Left lobe of liver (tissue), 2 donors: ENCODE results near the gene TBCD. TPM values are rescaled to one million over a fixed set of nuclear protein-coding genes. Genes with fewer than 3 reads are reported as not detected.

Experiments
- ATAC-seq: fragments of 200-7000 bp; cut with Tn5 transposase; one replicate; pipeline ENCODE4 v1.9.1; 2020; ENCODE audit warnings: mild to moderate bottlenecking, moderate library complexity
- DNase-seq: peaks from one replicate; pipeline ENCODE4 v3.0.0-alpha.2; 2020; ENCODE audit warnings: low spot score
- total RNA-seq: library from RNA; stranded (reverse); gene quantifications from one replicate; pipeline ENCODE4 v1.2.1, GENCODE V29; 2021
- donor health status: DM: no; HTN: no; CAD: no; lungs with moderate emphysema.
- donor health status: DM: no; HTN: yes; CAD: no.

Gene TBCD
- total RNA-seq, 1 donor from 2014 or later = 46.2 TPM

GRCh38 chr17:82830249-82830661 is 78.4 kb downstream of the TBCD start:
- DNase-seq = no peak
- ATAC-seq = peak; percentile 20

DNA sequence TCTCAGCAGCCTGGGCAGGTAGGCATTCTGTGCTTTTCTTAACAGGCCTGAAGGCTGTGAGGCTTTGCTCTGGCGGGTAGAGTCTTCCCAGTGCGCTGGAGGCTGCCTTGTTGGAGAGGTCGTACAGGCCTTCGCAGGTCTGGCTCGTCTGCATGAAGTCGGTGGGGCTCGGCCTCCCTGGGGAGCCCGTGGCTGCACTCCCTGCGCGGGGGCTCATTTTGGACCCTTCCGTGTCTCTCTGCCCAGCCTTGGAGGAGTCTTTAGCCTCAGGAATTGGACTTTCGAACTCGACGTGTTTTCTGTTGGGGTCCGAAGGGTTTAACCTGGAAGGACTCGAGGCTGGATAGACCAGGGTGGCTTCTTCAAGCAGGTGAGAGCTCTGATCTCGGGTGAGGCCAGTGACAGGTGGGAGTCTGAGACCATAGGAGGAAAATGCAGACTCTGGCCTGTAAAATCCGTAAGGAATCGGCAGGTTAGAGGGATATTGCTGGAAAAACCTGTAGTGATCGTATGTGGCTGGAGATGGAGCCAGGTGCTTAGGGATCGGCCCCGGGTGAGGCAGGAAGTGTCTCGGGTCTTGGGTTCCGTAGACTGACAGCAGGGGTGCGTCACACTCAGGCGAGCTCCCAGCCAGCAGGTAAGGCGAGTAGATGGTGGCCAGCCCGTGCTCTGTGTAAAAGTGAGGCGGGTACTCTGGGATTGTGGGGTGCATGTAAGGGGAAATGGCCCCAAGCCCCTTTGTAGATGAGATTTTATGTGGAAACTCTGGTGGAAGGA is 79.4 kb downstream of the TBCD start:
- no peak for DNase-seq
- ATAC-seq = no peak

DNA sequence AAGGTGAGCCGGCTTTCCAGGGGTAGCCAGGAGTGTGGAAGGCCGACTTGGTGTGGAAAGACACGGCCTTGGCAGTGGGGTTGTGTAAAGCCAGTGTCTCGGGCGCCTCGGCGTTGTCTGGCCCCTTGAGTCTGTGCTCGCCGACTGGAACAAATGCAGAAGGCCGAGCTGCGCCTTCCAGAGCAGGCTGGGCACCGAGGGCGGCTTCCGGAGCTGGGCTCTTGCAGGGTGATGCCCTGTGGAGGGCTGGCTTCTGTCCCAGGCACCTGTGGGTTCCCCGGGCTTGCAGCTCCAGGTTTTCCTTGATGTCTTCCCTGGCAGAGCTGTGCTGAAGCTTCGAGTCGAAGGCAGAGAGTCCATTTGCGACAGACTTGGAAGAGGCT is 79.9 kb downstream of the TBCD start:
- DNase-seq (no peak), ATAC-seq (no peak)

- no peak for DNase-seq
- ATAC-seq = no peak
Measured at GRCh38 chr17:82832411-82832810, 80.5 kb downstream of the TBCD start.

- no peak for ATAC-seq
Measured at GRCh38 chr17:82832881-82833475, 81.1 kb downstream of the TBCD start.

GRCh38 chr17:82835122-82835521 is 83.3 kb downstream of the TBCD start:
- no peak for ATAC-seq
- DNase-seq = no peak

More at GRCh38 chr17:82832881-82833475, 81.1 kb downstream of the TBCD start:
- no peak for DNase-seq

DNA sequence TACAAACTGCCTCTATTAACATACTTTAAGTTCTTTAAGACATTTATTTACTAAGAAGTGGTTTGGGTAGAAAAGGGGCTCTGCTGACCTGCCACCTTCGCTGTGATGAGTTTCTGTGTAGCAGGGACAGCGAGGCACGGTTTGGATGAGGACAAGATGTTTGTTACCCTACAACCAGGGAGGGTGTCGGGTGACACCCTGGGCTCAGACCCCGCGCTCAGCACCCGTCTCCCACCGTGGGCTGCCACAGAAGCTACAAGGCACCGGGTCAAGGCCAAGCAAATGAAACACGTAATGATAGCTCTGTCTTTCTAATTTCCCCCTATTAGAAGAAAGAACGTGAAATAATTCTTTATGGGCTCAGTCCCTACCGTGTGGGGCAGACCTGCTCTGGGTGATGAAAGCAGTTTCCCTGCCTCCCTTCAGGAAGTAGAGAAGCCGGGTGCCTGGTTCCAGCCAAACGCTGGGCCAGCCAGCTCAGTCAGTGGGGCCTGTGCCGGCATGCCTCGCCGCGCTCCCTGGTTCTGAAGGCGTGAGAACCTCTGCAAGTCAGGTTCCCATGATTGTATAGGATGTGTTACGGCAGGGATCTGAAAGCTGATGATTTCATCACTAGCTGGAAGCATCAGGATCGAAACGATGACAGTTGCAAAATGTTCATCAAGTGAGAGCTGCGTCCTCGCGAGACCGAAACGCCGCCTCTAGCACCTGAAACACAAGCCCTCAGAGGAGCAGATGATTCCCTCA is 84.1 kb downstream of the TBCD start:
- DNase-seq = no peak
- ATAC-seq = no peak

DNA sequence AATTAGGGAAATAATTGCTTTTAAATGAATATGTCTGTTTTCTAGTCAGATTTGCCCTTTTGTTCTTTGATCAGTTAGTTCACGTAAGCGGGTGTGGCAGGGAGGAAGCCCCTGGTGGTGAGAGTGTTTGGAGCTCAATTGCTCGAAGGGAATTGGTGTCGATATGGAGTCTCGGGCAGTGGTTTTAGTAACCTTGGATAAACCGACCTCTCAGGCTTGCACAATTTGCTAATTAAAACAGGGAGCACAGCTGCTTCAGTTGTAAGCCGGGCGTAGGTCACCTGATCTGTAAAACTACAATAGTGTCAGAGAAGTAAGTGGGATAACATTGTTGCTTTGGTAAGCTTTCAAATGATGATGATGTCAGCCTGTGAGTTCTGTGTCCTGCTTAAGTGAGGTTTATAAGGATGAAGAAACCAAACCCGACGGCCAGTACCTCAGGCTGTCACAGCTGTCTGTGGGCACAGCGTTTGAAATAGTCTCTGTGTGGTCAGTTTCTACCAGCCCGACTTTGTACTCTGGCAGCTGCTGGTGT is 85.0 kb downstream of the TBCD start:
- DNase-seq (no peak), ATAC-seq (peak; percentile 72)

DNA sequence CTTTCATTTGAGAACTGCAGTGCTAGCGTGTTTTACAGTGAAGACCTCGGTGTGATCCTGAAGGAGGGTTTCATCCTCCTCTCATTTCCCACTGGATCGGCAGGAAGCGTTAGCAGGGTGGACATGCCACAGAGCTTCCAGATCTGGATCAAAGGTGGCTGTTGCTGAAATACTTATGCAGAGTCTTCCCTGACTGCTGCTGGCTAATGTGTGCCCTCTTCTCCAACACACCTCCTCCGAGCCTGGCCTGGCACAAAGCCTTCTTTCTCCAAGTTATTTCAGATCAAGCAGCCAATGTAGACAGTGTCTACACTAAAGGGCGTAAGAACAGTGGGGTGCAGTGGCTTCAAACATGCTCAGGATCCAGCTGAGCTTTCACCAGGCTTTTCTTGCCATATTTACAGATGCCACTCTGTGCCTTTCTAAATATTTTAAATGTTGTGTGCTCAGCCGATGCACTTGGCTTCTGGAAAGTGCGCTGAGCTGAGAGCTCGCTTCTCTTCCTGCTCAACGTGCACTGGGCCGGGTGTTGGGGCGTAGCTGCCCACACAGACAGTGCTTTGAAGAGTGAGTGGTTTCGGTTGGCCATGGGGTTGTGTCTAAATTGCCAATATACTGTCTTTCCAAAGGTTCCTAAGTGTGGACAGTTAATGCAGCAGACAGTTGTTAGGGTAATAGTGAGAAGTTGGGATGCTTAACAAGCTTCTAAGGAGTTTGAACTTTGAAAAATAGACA is 85.9 kb downstream of the TBCD start:
- DNase-seq = no peak
- peak; percentile 75 for ATAC-seq

GRCh38 chr17:82838386-82839063 is 86.7 kb downstream of the TBCD start:
- DNase-seq (peak; percentile 90), ATAC-seq (peak; percentile 75)

DNA sequence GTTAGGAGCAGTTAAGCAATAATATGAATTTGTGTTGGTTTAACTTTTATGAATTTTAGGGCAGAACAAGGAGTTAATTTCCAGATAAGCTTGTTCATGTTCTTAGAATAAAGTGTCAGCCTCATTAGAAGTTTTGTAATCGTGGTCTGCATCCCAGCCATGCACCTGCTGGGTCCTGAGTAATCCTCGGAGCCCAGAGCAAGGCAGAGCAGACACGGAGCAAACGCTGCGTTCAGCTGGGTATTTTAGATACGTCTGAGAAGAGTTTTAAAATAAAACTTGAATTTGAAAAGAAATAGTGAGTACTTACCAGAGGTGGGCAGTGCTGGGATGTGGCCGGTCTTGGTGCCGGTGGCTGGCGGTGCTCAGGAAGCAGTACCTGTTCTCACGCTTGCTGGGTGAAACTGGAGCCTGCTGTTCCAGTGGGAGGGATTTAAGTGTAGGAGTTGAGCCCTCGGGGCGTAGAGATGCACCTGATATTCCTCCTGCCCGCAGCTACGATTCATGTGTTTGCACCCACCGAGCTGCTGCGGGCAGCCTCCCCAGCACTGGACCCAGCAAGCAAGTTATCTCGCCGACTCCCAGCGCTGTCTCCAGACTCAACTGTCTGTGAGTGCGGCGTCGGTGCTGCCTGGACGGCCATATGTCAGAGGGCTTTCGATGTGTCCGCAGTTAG is 87.9 kb downstream of the TBCD start, which contains the start of gene ZNF750:
Gene ZNF750 (minus strand): TSS at position 406 of the 676 bp plus-strand sequence. CDS start 7,568 bp downstream, outside the sequence.
- no peak for ATAC-seq

GRCh38 chr17:82840431-82840831 is 88.6 kb downstream of the TBCD start:
- ATAC-seq = no peak
- DNase-seq = no peak

More for the DNA sequence above, 87.9 kb downstream of the TBCD start, which contains the start of gene ZNF750:
- DNase-seq = no peak

- DNase-seq = no peak
- ATAC-seq = no peak
Measured at GRCh38 chr17:82841921-82842596, 90.2 kb downstream of the TBCD start.

GRCh38 chr17:82843904-82844680 is 92.2 kb downstream of the TBCD start:
- DNase-seq = no peak
- ATAC-seq = no peak

- ATAC-seq = no peak
- DNase-seq = no peak
Measured at GRCh38 chr17:82844796-82845162, 92.9 kb downstream of the TBCD start.

DNA sequence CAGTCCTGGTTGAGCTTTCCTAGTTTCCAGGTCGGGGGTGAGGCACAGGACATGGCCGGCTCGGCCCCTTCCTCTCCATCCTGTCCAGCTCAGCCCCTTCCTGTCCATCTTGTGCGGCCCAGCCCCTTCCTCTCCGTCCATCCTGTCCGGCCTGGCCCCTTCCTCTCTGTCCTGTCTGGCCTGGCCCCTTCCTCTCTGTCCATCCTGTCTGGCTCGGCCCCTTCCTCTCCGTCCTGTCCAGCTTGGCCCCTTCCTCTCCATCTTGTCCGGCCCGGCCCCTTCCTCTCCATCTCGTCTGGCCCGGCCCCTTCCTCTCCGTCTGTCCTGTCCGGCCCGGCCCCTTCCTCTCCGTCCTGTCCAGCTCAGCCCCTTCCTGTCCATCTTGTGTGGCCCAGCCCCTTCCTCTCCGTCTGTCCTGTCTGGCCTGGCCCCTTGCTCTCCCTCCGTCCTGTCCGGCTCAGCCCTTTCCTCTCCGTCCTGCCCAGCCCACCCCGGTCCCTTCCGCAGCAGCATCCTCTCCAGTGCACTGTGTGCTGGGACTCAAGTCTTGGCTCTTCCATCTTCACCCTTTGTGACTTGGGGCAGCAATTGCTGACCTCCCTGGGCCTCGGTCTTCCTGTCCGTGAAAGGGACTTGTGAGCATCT is 93.4 kb downstream of the TBCD start:
- DNase-seq = no peak
- peak; percentile 67 for ATAC-seq

DNA sequence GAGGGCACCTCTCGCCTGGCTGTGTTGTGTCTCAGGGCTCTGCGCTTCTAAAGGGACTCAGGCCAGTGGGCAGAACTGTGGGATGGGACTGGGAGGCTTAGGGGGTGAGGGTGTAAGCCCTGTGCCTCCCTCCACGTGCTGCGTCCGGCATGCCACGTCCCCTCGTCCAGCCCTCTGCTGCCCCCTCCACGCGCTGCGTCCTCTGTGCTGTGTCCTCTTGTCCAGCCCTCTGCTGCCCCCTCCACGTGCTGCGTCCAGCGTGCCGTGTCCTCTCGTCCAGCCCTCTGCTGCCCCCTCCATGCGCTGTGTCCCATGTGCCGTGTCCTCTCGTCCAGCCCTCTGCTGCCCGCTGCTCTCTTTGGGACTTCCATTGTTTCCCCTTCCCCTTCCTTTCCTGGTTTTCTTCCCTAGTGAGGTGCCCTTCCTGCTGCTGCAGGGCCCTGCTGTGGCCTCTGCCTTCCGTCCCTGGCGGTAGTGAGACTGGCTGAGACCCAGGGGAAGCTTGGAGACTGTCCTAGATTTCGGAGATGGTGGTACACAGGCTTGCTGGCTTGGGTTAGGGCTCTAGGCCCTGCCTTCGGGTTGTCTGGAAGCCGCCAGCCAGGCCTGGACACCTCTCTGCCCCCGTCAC is 94.3 kb downstream of the TBCD start:
- ATAC-seq (peak; percentile 43), DNase-seq (no peak)
